A549 (cell line): Measurements from ENCODE around the gene MYADM. TPM values are rescaled to one million over a fixed set of nuclear protein-coding genes. Genes with fewer than 3 reads are reported as not detected.

ENCODE experiments used
- ATAC-seq, 2 experiments: fragments of 200-7000 bp in 1 of 2; fragments of >200 bp in 1 of 2; cut with Nextera tagmentation in 1 of 2; cut with Tn5 transposase in 1 of 2; 3 replicates each; pipeline versions ENCODE4 v1.8.0 to v1.9.1; 2018 to 2020; ENCODE audit warnings: mild to moderate bottlenecking in 1 of 2, moderate library complexity in 1 of 2
- CTCF ChIA-PET: fragments of 300-600 bp; sonication (Branson Sonifier 250); formaldehyde crosslinking; extraction: SDS; loops from one replicate; lab custom pipeline; 2021; ENCODE audit warnings: antibody characterized with exemption, inconsistent platforms; lab: Yijun Ruan, JAX
- POLR2A ChIA-PET: fragments of 350-600 bp; formaldehyde crosslinking; extraction: SDS; loops from one replicate; lab custom pipeline; 2021; ENCODE audit warnings: antibody characterized with exemption, inconsistent platforms; lab: Yijun Ruan, JAX
- DNase-seq, 2 experiments: peaks; one replicate each; pipeline versions ENCODE4 v3.0.0 to v3.0.0-alpha.2; 2011 to 2016; ENCODE audit warnings: low read depth in 1 of 2, low spot score in 1 of 2
- FAIRE-seq: peaks from 2 replicates; lab custom pipeline; 2011; peaks lifted over from hg19 to GRCh38; lab: Jason Lieb, UNC
- H3K27ac ChIP-seq, 2 experiments: fragments of >200 bp; sonication (Bioruptor Twin); formaldehyde crosslinking; 3 replicates each; pipeline ENCODE4 v1.5.1; 2016 to 2017
- H3K4me1 ChIP-seq: fragments of >200 bp; sonication (Bioruptor Twin); formaldehyde crosslinking; 3 replicates; pipeline ENCODE4 v1.6.1; 2016
- H3K4me2 ChIP-seq: fragments of >200 bp; sonication (Bioruptor Twin); formaldehyde crosslinking; 3 replicates; pipeline ENCODE4 v1.6.1; 2016
- H3K4me3 ChIP-seq: fragments of >200 bp; sonication (Bioruptor Twin); formaldehyde crosslinking; 3 replicates; pipeline ENCODE4 v1.5.1; 2016
- H3K9me3 ChIP-seq: fragments of >200 bp; sonication (Bioruptor Twin); formaldehyde crosslinking; 3 replicates; pipeline ENCODE4 v1.6.1; 2016
- CEBPB ChIP-seq, 2 experiments: fragments of >200 bp in 1 of 2; sonication (Bioruptor Twin) in 1 of 2; formaldehyde crosslinking in 1 of 2; IDR thresholded peaks; 2 replicates each; pipeline ENCODE4 v1.6.1; 2012 to 2016
- CHD2 ChIP-seq: fragments of 150-350 bp; IDR thresholded peaks from 2 replicates; pipeline ENCODE4 v1.6.1; 2014; ENCODE audit warnings: low read length; ENCODE audit not compliant: partially characterized antibody
- CHD4 ChIP-seq: fragments of 200-600 bp; sonication (generic); IDR thresholded peaks from 2 replicates; pipeline ENCODE4 v1.6.1; 2016; ENCODE audit warnings: antibody characterized with exemption, mild to moderate bottlenecking, borderline replicate concordance
- CTCF ChIP-seq: fragments of >200 bp; sonication (Bioruptor Twin); formaldehyde crosslinking; IDR thresholded peaks from 3 replicates; pipeline ENCODE4 v1.5.1; 2016
- EHF ChIP-seq: fragments of 250-450 bp; sonication (Bioruptor Pico); IDR thresholded peaks from 2 replicates; pipeline ENCODE4 v1.5.0; 2020; ENCODE audit warnings: mild to moderate bottlenecking
- EP300 ChIP-seq, 2 experiments: fragments of >200 bp; sonication (Bioruptor Twin); formaldehyde crosslinking; IDR thresholded peaks; 2 replicates in 1 of 2; 3 replicates in 1 of 2; pipeline ENCODE4 v1.6.1; 2016 to 2017
- ESRRA ChIP-seq: fragments of 150-350 bp; IDR thresholded peaks from 2 replicates; pipeline ENCODE4 v1.6.1; 2014; ENCODE audit warnings: mild to moderate bottlenecking, low read length, borderline replicate concordance
- FOXS1 ChIP-seq: fragments of 250-450 bp; sonication (Bioruptor Pico); IDR thresholded peaks from 2 replicates; pipeline ENCODE4 v1.5.0; 2020; ENCODE audit warnings: mild to moderate bottlenecking, moderate library complexity
- GATA3 ChIP-seq: IDR thresholded peaks from 2 replicates; pipeline ENCODE4 v1.6.1; 2012; ENCODE audit warnings: borderline replicate concordance
- HEYL ChIP-seq: fragments of 250-450 bp; sonication (Bioruptor Pico); IDR thresholded peaks from 2 replicates; pipeline ENCODE4 v1.8.0; 2021; ENCODE audit warnings: mild to moderate bottlenecking, moderate library complexity
- HOXB13 ChIP-seq: fragments of 250-450 bp; sonication (Bioruptor Pico); IDR thresholded peaks from 2 replicates; pipeline ENCODE4 v1.5.0; 2020; ENCODE audit warnings: low read depth, mild to moderate bottlenecking, moderate library complexity
- HOXB5 ChIP-seq: fragments of 250-450 bp; sonication (Bioruptor Pico); IDR thresholded peaks from 2 replicates; pipeline ENCODE4 v1.5.0; 2020; ENCODE audit warnings: mild to moderate bottlenecking, moderate library complexity
- JUN ChIP-seq, 2 experiments: fragments of >200 bp; sonication (Bioruptor Twin); formaldehyde crosslinking; IDR thresholded peaks; 2 replicates in 1 of 2; 3 replicates in 1 of 2; pipeline ENCODE4 v1.6.1; 2016 to 2017
- KDM5A ChIP-seq: fragments of 200-600 bp; sonication (generic); IDR thresholded peaks from 2 replicates; pipeline ENCODE4 v1.6.1; 2016; ENCODE audit warnings: antibody characterized with exemption, mild to moderate bottlenecking
- MYC ChIP-seq: IDR thresholded peaks from 2 replicates; pipeline ENCODE4 v1.6.1; 2012; ENCODE audit warnings: mild to moderate bottlenecking, inconsistent platforms, low read length, improper control_type of control experiment, borderline replicate concordance
- NPAS2 ChIP-seq: fragments of 250-450 bp; sonication (Bioruptor Pico); IDR thresholded peaks from 2 replicates; pipeline ENCODE4 v1.8.0; 2022; ENCODE audit warnings: mild to moderate bottlenecking, moderate library complexity, borderline replicate concordance
- RARB ChIP-seq: fragments of 250-450 bp; sonication (Bioruptor Pico); IDR thresholded peaks from 2 replicates; pipeline ENCODE4 v1.8.0; 2021; ENCODE audit warnings: mild to moderate bottlenecking, moderate library complexity
- RCOR1 ChIP-seq: fragments of 150-350 bp; IDR thresholded peaks from 2 replicates; pipeline ENCODE4 v1.6.1; 2014; ENCODE audit warnings: antibody characterized with exemption, low read length, low read depth
- RFX5 ChIP-seq: fragments of 450-650 bp; IDR thresholded peaks from 2 replicates; pipeline ENCODE4 v1.7.1; 2014; ENCODE audit warnings: antibody characterized with exemption, mild to moderate bottlenecking, moderate library complexity
- RNF2 ChIP-seq: fragments of 200-600 bp; sonication (generic); IDR thresholded peaks from 2 replicates; pipeline ENCODE4 v1.6.1; 2016; ENCODE audit warnings: low read depth, mild to moderate bottlenecking, antibody characterized with exemption, moderate library complexity, borderline replicate concordance
- SMC3 ChIP-seq: fragments of >200 bp; sonication (Bioruptor Twin); formaldehyde crosslinking; IDR thresholded peaks from 3 replicates; pipeline ENCODE4 v1.6.1; 2018; ENCODE audit warnings: inconsistent platforms
- SREBF2 ChIP-seq: fragments of 450-650 bp; IDR thresholded peaks from 2 replicates; pipeline ENCODE4 v1.6.1; 2014; ENCODE audit warnings: mild to moderate bottlenecking, moderate library complexity
- TP53 ChIP-seq: fragments of 250-450 bp; sonication (Bioruptor Pico); IDR thresholded peaks from 2 replicates; pipeline ENCODE4 v1.5.0; 2021; ENCODE audit warnings: mild to moderate bottlenecking, moderate library complexity
- ZFP36 ChIP-seq: fragments of 450-650 bp; IDR thresholded peaks from 2 replicates; pipeline ENCODE4 v1.6.1; 2014; ENCODE audit warnings: borderline replicate concordance; ENCODE audit not compliant: partially characterized antibody
- ZNF302 ChIP-seq: fragments of 250-450 bp; sonication (Bioruptor Pico); IDR thresholded peaks from 2 replicates; pipeline ENCODE4 v1.9.0; 2021; ENCODE audit warnings: inconsistent platforms, mild to moderate bottlenecking, moderate library complexity
- WGBS: methylation state at CpG from one replicate; pipeline ENCODE4 v1.1.6; 2017; ENCODE audit errors: missing lambda C conversion rate; 5-methylcytosine and 5-hydroxymethylcytosine counted together
- polyA plus RNA-seq, 4 experiments: library from polyadenylated mRNA; depleted of rRNA in 3 of 4; stranded (reverse); fragments of >200 nt; fragmentation: RNase III in 1 of 4; extraction: RNeasy Plus Mini Kit Qiagen cat#74134 plus additional on column Dnase treatment in 1 of 4; gene quantifications; 2 replicates in 3 of 4; 3 replicates in 1 of 4; pipeline ENCODE4 v1.2.3, GENCODE V29; 2011 to 2017
- TF ChIP-seq, protein P1 (sequence below): fragments of 250-450 bp; sonication (Bioruptor Pico); IDR thresholded peaks from 2 replicates; pipeline ENCODE4 v1.5.0; 2021; ENCODE audit warnings: mild to moderate bottlenecking, moderate library complexity, borderline replicate concordance
- TF ChIP-seq, protein P2 (sequence below): IDR thresholded peaks from 2 replicates; pipeline ENCODE4 v1.6.1; 2012
- TF ChIP-seq, protein P3 (sequence below): fragments of 250-450 bp; sonication (Bioruptor Pico); IDR thresholded peaks from 2 replicates; pipeline ENCODE4 v1.5.0; 2020; ENCODE audit warnings: low read depth, mild to moderate bottlenecking, moderate library complexity
- TF ChIP-seq, protein P4 (sequence below): fragments of 150-350 bp; IDR thresholded peaks from 2 replicates; pipeline ENCODE4 v1.6.1; 2014; ENCODE audit warnings: low read depth, mild to moderate bottlenecking, low read length
- TF ChIP-seq, protein P5 (sequence below): fragments of >200 bp; sonication (Bioruptor Twin); formaldehyde crosslinking; IDR thresholded peaks from 3 replicates; pipeline ENCODE4 v1.6.1; 2016
- TF ChIP-seq, protein P6 (sequence below): IDR thresholded peaks from 2 replicates; pipeline ENCODE4 v1.6.1; 2012

Gene MYADM
- polyA plus RNA-seq, 2 of the 4 experiments (the other 2 are of a cell fraction), result 37.7 to 90.7 TPM

- POLR2A ChIA-PET, result interaction anchor here (1.2 to 4.2 kb wide), 5 partner anchors 10 to 155 kb away, joined by 3 to 54 read pairs (median 10); partner anchors contain the start of gene PRKCG
- CTCF ChIA-PET, result interaction anchor here (0.8 to 3.6 kb wide), 8 partner anchors 10 to 159 kb away, joined by 3 to 22 read pairs (median 4); partner anchors contain the start of gene PRKCG
- TF ChIP-seq EHF (CRISPR knock-in tag) (peak; percentile 71), RFX5 (no peak), HOXB5 (CRISPR knock-in tag) (peak; percentile 68; the same call in 1 of the 2 replicates), HEYL (CRISPR knock-in tag) (no peak), HOXB13 (CRISPR knock-in tag) (peak; percentile 32), FOXS1 (CRISPR knock-in tag) (peak; percentile 8; the same call in 1 of the 2 replicates), CTCF (no peak), ESRRA (no peak), TP53 (peak; percentile 98), SREBF2 (no peak), ZNF302 (CRISPR knock-in tag) (no peak), JUN (IDR thresholded peaks at IDR 0.05) (peak in 1 of 2 experiments; percentile 42; a peak in 4 of 5 replicates), CHD2 (no peak), CHD4 (no peak), KDM5A (no peak), ZFP36 (no peak), GATA3 (peak; percentile 48; the same call in 1 of the 2 replicates), RCOR1 (no peak), EP300 (IDR thresholded peaks at IDR 0.05) (no peak), RNF2 (no peak; the same call in 1 of the 2 replicates), MYC (peak; percentile 44; the same call in 1 of the 2 replicates), RARB (peak; percentile 86), SMC3 (no peak), CEBPB (IDR thresholded peaks at IDR 0.05) (no peak), NPAS2 (CRISPR knock-in tag) (no peak)
- TF ChIP-seq, protein P1, sequence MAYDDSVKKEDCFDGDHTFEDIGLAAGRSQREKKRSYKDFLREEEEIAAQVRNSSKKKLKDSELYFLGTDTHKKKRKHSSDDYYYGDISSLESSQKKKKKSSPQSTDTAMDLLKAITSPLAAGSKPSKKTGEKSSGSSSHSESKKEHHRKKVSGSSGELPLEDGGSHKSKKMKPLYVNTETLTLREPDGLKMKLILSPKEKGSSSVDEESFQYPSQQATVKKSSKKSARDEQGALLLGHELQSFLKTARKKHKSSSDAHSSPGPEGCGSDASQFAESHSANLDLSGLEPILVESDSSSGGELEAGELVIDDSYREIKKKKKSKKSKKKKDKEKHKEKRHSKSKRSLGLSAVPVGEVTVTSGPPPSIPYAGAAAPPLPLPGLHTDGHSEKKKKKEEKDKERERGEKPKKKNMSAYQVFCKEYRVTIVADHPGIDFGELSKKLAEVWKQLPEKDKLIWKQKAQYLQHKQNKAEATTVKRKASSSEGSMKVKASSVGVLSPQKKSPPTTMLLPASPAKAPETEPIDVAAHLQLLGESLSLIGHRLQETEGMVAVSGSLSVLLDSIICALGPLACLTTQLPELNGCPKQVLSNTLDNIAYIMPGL, result peak; percentile 89; the same call in 1 of the 2 replicates
- TF ChIP-seq, protein P2, sequence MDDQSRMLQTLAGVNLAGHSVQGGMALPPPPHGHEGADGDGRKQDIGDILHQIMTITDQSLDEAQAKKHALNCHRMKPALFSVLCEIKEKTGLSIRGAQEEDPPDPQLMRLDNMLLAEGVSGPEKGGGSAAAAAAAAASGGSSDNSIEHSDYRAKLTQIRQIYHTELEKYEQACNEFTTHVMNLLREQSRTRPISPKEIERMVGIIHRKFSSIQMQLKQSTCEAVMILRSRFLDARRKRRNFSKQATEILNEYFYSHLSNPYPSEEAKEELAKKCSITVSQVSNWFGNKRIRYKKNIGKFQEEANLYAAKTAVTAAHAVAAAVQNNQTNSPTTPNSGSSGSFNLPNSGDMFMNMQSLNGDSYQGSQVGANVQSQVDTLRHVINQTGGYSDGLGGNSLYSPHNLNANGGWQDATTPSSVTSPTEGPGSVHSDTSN, result peak; percentile 39
- TF ChIP-seq, protein P3, sequence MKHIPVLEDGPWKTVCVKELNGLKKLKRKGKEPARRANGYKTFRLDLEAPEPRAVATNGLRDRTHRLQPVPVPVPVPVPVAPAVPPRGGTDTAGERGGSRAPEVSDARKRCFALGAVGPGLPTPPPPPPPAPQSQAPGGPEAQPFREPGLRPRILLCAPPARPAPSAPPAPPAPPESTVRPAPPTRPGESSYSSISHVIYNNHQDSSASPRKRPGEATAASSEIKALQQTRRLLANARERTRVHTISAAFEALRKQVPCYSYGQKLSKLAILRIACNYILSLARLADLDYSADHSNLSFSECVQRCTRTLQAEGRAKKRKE (CRISPR knock-in tag), result no peak; the same call in 1 of the 2 replicates
- TF ChIP-seq, protein P4, sequence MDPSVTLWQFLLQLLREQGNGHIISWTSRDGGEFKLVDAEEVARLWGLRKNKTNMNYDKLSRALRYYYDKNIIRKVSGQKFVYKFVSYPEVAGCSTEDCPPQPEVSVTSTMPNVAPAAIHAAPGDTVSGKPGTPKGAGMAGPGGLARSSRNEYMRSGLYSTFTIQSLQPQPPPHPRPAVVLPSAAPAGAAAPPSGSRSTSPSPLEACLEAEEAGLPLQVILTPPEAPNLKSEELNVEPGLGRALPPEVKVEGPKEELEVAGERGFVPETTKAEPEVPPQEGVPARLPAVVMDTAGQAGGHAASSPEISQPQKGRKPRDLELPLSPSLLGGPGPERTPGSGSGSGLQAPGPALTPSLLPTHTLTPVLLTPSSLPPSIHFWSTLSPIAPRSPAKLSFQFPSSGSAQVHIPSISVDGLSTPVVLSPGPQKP, result no peak
- TF ChIP-seq, protein P5, sequence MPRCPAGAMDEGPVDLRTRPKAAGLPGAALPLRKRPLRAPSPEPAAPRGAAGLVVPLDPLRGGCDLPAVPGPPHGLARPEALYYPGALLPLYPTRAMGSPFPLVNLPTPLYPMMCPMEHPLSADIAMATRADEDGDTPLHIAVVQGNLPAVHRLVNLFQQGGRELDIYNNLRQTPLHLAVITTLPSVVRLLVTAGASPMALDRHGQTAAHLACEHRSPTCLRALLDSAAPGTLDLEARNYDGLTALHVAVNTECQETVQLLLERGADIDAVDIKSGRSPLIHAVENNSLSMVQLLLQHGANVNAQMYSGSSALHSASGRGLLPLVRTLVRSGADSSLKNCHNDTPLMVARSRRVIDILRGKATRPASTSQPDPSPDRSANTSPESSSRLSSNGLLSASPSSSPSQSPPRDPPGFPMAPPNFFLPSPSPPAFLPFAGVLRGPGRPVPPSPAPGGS, result no peak
- TF ChIP-seq, protein P6, sequence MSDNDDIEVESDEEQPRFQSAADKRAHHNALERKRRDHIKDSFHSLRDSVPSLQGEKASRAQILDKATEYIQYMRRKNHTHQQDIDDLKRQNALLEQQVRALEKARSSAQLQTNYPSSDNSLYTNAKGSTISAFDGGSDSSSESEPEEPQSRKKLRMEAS, result no peak; the same call in none of the 2 replicates
Observed at GRCh38 chr19:53868892-53869804, 1.5 kb downstream of the MYADM start.

More at GRCh38 chr19:53868892-53869804, 1.5 kb downstream of the MYADM start:
- peaks cover 25% of the 10 kb centered on the region for H3K4me1 ChIP-seq
- H3K4me2 ChIP-seq, result peak overlapping the region; percentile 93
- ATAC-seq, result peak; percentile 23 to 36
- H3K4me3 ChIP-seq, result peak overlapping the region; percentile 69
- H3K9me3 ChIP-seq, result no peaks in the 10 kb centered on the region
- peak; percentile 91 to 95 for DNase-seq
- peak; percentile 63 for FAIRE-seq
- WGBS, result 2% methylated on average over 34 of the region's 75 CpGs
- peak overlapping the region; percentile 94 for H3K27ac ChIP-seq
